Adrenal gland (tissue), 5 donors: ENCODE measurements around the gene PPY.

ENCODE experiments used
- CTCF ChIP-seq, 6 experiments: fragments of 450-650 bp in 4 of 6; fragments of 200-600 bp in 2 of 6; sonication (generic) in 1 of 6; IDR thresholded peaks; 1 replicate in 5 of 6; 2 replicates in 1 of 6; pipeline versions ENCODE4 v1.5.1 to v1.8.0; 2016 to 2021; ENCODE audit warnings: antibody characterized with exemption in 6 of 6, mild to moderate bottlenecking in 2 of 6, moderate library complexity in 1 of 6
- POLR2A ChIP-seq, 2 donors: fragments of 450-650 bp; IDR thresholded peaks; one replicate each; pipeline ENCODE4 v1.6.1; 2017; ENCODE audit warnings: antibody characterized with exemption in 2 of 2, mild to moderate bottlenecking in 2 of 2, moderate library complexity in 1 of 2
- donor health status: DM: no; HTN: no; CAD: no.

GRCh38 chr17:43983515-43984411 is 41.5 kb upstream of the PPY start:
- TF ChIP-seq POLR2A (IDR thresholded peaks at IDR 0.05) (no peak), CTCF (IDR thresholded peaks at IDR 0.05) (no peak)
